Neural crest cell (in vitro differentiated cells): ENCODE results near the gene TPCN1. TPM values are rescaled to one million over a fixed set of nuclear protein-coding genes. Genes with fewer than 3 reads are reported as not detected.

Experiments used
- DNase-seq: peaks from one replicate; pipeline ENCODE4 v3.0.0; 2021; ENCODE audit warnings: low read depth, mixed read lengths, low spot score
- H3K27ac Mint-ChIP-seq: one replicate; pipeline ENCODE4 v1.8.0; 2021; ENCODE audit warnings: mild to moderate bottlenecking, mixed read lengths; ENCODE audit not compliant: unreplicated experiment
- H3K27me3 Mint-ChIP-seq: 2 replicates; pipeline ENCODE4 v1.8.0; 2021; ENCODE audit warnings: low read depth, mild to moderate bottlenecking, mixed read lengths
- H3K36me3 Mint-ChIP-seq: 2 replicates; pipeline ENCODE4 v1.8.0; 2021; ENCODE audit warnings: low read depth, mild to moderate bottlenecking, mixed read lengths
- H3K4me1 Mint-ChIP-seq: 2 replicates; pipeline ENCODE4 v1.8.0; 2021; ENCODE audit warnings: mixed read lengths
- H3K4me3 Mint-ChIP-seq: one replicate; pipeline ENCODE4 v1.8.0; 2021; ENCODE audit warnings: mild to moderate bottlenecking, mixed read lengths
- H3K9me3 Mint-ChIP-seq: 2 replicates; pipeline ENCODE4 v1.8.0; 2021; ENCODE audit warnings: mixed read lengths
- CTCF ChIP-seq: fragments of 200-600 bp; sonication (generic); conservative IDR thresholded peaks from 2 replicates; pipeline ENCODE4 v1.5.0; 2021; ENCODE audit warnings: antibody characterized with exemption, mild to moderate bottlenecking
- total RNA-seq: library from RNA; stranded (reverse); gene quantifications from 2 replicates; pipeline ENCODE4 v1.2.1, GENCODE V29; 2021

The TPCN1 gene
- total RNA-seq, 1 donor from 2014 or later = 18.3 TPM

GRCh38 chr12:113251404-113252070 is 30.3 kb downstream of the TPCN1 start:
- Mint-ChIP-seq H3K9me3 (peaks cover 4% of the 10 kb centered on the region), H3K4me3 (no peak overlapping the region), H3K27me3 (no peaks in the 10 kb centered on the region), H3K4me1 (peaks cover 12% of the 10 kb centered on the region), H3K27ac (peak overlapping the region; percentile 67), H3K36me3 (peaks cover 12% of the 10 kb centered on the region)
- no peak for TF ChIP-seq CTCF
- no peak for DNase-seq

- Mint-ChIP-seq H3K36me3 (peaks cover 12% of the 10 kb centered on the region), H3K4me1 (peaks cover 4% of the 10 kb centered on the region), H3K27ac (no peak overlapping the region), H3K27me3 (no peaks in the 10 kb centered on the region), H3K9me3 (peaks cover 4% of the 10 kb centered on the region), H3K4me3 (no peak overlapping the region)
- TF ChIP-seq CTCF = no peak
- DNase-seq = no peak
These were observed 31.2 kb downstream of the TPCN1 start for GRCh38 chr12:113252494-113252893.

- no peak overlapping the region for H3K4me3 Mint-ChIP-seq
- H3K27me3 Mint-ChIP-seq = no peaks in the 10 kb centered on the region
- no peak overlapping the region for H3K27ac Mint-ChIP-seq
- DNase-seq = no peak
- peaks cover 4% of the 10 kb centered on the region for H3K9me3 Mint-ChIP-seq
- H3K4me1 Mint-ChIP-seq = no peaks in the 10 kb centered on the region
- peaks cover 12% of the 10 kb centered on the region for H3K36me3 Mint-ChIP-seq
- TF ChIP-seq CTCF = no peak
These were observed 32.4 kb downstream of the TPCN1 start for GRCh38 chr12:113253532-113254285.

GRCh38 chr12:113254298-113254697 is 33.0 kb downstream of the TPCN1 start:
- Mint-ChIP-seq H3K36me3 (peaks cover 12% of the 10 kb centered on the region), H3K4me3 (no peak overlapping the region), H3K4me1 (peaks cover 3% of the 10 kb centered on the region), H3K9me3 (peaks cover 4% of the 10 kb centered on the region), H3K27me3 (no peaks in the 10 kb centered on the region), H3K27ac (no peak overlapping the region)
- TF ChIP-seq CTCF = no peak
- DNase-seq = no peak

GRCh38 chr12:113257564-113257963 is 36.3 kb downstream of the TPCN1 start:
- DNase-seq = no peak
- no peaks in the 10 kb centered on the region for H3K27me3 Mint-ChIP-seq
- TF ChIP-seq CTCF = no peak
- H3K4me1 Mint-ChIP-seq = peaks cover 20% of the 10 kb centered on the region
- H3K9me3 Mint-ChIP-seq = peaks cover 4% of the 10 kb centered on the region
- H3K36me3 Mint-ChIP-seq = peaks cover 12% of the 10 kb centered on the region
- no peak overlapping the region for H3K27ac Mint-ChIP-seq
- no peak overlapping the region for H3K4me3 Mint-ChIP-seq
